ENCODE results near the gene GLA.

DNA sequence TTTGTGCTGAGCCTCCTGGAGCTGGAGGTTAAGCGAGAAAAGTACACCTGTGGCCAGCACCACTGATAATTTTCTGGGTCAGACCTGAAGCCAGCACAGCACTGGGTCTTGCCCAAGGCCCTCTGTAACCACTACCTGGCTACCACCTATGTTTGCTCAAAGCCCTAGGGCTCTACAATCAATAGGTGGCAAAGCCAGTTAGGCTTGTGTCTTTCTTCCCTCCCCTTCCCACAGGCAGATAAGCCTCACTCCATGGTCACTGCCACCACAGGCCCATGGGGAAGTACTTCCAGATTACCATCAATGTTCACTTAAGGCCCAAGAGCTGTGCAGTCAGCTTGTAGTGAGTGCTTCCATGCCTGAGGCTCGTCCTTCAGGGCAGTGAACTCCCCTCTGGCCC, 42.4 kb upstream of the GLA start:
- TF ChIP-seq EZH2 (IDR thresholded peaks at IDR 0.05; ENCODE audit: borderline replicate concordance, insufficient read depth, low read depth, low read length, poor library complexity, severe bottlenecking) = no peak
- TF ChIP-seq, protein P1, sequence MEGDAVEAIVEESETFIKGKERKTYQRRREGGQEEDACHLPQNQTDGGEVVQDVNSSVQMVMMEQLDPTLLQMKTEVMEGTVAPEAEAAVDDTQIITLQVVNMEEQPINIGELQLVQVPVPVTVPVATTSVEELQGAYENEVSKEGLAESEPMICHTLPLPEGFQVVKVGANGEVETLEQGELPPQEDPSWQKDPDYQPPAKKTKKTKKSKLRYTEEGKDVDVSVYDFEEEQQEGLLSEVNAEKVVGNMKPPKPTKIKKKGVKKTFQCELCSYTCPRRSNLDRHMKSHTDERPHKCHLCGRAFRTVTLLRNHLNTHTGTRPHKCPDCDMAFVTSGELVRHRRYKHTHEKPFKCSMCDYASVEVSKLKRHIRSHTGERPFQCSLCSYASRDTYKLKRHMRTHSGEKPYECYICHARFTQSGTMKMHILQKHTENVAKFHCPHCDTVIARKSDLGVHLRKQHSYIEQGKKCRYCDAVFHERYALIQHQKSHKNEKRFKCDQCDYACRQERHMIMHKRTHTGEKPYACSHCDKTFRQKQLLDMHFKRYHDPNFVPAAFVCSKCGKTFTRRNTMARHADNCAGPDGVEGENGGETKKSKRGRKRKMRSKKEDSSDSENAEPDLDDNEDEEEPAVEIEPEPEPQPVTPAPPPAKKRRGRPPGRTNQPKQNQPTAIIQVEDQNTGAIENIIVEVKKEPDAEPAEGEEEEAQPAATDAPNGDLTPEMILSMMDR (IDR thresholded peaks at IDR 0.05) = no peak
